Measurements from ENCODE around the gene BICC1.
"Not testable (repeated sequence)": the region's sequence is repeated elsewhere in the genome, so short reads cannot be mapped to it uniquely, and the experiment has no call there.

The BICC1 gene

DNA sequence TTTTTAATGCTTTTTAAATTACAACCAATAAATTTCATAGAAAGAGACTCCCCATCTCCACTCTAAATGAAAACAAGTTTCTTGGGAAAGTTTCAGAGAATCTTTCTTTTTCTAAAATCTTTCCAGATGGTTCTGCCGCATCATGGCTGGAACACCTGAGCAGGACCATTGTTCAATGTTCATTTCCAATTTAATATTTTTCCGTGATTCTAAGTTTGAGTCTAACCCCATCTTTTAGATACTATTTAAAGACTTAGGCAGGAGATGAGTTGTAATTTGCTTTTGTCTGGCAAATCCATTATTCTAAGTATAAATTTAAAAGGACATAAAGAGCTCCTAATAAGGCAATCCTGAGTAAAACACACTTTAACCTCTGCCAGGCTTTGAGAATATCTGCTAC lies 325.2 kb downstream of the BICC1 start:
- no peak for DNase-seq

DNA sequence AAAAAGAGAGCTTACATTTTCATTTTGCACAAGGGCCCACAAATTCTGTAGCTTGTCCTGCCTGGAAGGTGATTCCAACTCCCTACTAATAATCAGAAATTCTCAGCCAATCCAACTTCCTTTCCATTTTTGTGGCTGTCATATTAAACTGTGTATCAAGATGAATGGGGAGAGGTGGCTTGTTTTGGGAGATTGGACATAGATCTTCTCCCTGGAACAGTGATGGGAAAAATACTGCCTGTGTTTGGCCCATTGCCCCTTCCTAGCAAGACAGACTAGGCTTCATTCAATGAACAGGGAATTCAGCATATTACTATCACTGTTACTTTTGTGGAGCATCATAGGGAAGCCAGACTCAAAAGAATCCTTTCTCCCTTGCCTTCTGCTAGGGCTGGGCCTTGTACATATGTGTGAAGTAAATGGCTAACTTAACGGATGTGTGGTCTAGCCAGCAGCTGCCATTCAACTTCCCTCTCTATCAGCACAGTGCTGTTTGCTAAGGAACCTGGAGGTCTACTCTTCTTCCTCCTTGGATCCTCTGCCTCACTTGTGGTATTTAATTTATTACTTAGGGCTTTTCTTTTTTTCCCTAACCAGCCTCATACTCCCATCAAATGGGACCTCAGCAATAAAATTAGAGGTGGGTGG lies 326.0 kb downstream of the BICC1 start:
- DNase-seq, result no peak

GRCh38 chr10:58839771-58840170 lies 327.1 kb downstream of the BICC1 start:
- DNase-seq, result no peak

GRCh38 chr10:58840840-58841435 lies 328.3 kb downstream of the BICC1 start:
- no peak for DNase-seq

DNA sequence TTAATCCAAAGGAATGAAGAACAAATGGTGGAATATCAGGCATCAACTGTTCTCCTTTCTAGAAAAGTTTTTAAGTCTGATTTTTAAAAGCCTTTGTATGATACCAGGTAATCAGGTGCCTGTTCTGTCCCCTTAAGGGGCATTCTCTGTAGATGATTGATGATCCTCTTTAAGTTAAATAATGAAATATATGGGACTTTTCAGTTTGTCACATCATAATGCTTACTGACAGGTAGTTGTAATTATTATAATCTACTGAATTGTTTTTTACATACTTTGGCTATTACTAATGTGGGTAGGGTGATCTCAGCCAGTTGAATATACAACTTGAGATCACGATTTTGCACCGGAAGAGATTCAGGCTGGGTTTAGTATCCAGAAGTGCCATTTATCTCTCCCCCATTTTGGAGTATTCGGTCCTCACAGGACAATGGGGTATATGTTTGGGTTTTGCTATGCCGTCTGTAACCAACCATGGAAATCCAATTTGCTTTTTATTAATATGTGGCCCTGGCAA lies 330.2 kb downstream of the BICC1 start:
- DNase-seq, result no peak

DNA sequence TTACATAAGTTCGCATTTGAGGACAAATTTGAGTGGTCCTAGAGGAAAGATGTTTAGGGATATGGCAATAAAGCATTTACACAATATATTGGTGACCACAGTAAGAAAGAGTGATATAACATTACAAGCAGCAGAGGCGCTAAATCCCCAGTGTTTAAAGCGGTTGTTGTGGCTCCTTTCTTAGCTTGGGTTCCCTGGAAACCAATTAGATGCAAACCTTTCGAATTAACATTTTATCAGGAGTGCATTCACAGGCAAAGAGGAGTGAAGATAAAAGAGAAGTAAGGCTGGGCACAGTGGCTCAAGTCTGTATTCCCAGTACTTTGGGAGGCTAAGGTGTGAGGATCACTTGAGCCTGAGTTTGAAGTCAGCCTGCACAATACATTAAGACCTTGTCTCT lies 331.1 kb downstream of the BICC1 start:
- DNase-seq, result no peak

DNA sequence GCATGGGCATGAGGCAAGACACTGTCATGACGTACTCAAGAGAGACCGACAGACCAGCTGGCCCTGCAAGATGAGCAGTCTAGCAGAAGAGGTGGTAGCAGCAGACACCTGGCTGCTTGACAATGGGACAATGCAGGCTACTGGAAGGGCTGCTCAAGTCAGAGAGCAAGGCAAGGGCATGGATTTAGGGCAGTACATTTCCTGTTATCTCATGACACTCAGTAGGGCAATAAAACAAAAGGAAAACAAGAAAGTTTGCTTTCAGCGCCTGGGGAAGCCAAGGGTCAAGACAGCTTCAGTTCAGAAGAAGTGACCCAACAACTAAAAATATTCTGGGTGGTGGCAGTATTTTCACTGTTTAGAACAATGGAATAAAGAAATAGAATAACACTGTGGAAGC lies 332.0 kb downstream of the BICC1 start:
- no peak for DNase-seq

DNA sequence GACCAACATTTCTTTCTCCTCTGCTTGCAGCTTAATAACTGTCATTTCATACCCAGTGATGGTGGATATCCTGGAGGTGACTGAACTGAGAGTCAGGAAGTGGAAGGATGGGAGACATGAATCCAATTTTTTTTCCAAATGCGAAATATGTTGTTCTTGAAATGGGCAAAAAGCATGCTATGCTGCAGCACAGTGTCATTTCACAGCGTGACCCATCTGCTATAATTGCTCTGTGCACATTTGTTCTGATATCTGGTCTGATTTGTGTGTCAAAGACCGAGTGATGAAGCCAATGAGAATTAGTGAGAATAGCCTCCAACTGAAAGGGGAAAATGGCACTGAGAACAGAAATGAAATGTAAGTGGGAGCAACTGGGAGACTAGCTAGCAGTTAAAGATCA lies 334.2 kb downstream of the BICC1 start:
- no peak for DNase-seq

DNA sequence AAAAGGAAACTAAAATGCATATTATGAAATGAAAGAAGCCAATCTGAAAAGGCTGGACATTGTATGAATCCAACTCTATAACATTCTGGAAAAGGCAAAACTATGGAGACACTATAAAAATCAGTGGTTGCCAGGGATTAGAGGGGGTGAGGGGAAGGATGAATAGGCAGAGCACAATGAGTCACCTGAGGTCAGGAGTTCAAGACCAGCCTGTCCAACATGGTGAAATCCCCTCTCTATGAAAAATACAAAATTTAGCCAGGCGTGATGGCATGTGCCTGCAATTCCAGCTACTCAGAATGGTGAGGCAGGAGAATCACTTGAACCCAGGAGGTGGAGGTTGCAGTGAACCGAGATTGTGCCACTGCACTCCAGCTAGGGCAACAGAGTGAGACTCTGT lies 338.9 kb downstream of the BICC1 start:
- DNase-seq, result no peak

GRCh38 chr10:58853668-58854067 lies 341.0 kb downstream of the BICC1 start:
- no peak for DNase-seq

- DNase-seq, result no peak
Measured at GRCh38 chr10:58854811-58855210, 342.1 kb downstream of the BICC1 start.

GRCh38 chr10:58856508-58857240 lies 344.0 kb downstream of the BICC1 start:
- DNase-seq, result no peak

GRCh38 chr10:58857251-58857805 lies 344.7 kb downstream of the BICC1 start:
- no peak for DNase-seq

GRCh38 chr10:58858123-58858522 lies 345.5 kb downstream of the BICC1 start:
- DNase-seq, result not testable (repeated sequence)

GRCh38 chr10:58859526-58859925 lies 346.9 kb downstream of the BICC1 start:
- DNase-seq, result no peak

DNA sequence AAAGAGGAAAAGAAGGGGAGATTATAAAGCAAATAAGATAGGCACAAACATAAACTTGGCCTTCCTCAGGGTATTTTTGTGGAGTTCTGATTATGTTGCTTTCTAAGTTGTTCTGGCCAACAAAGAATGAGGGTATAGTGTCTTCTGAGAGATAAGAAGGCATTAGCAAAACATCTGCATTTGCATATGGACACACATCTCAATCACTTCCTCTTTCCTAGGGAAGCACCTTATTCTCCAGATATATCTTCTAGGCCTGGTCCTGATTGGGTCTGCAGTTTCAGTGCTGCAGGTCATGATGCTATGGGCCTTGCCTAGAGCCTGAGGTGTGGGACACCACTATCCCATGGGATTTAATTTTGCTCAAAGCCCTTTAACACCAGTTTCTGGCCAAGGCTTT lies 355.0 kb downstream of the BICC1 start:
- no peak for DNase-seq

GRCh38 chr10:58868736-58869435 lies 356.2 kb downstream of the BICC1 start:
- DNase-seq, result no peak

GRCh38 chr10:58870070-58870469 lies 357.4 kb downstream of the BICC1 start:
- no peak for DNase-seq

- DNase-seq, result no peak
Measured at GRCh38 chr10:58873161-58873560, 360.5 kb downstream of the BICC1 start.

All from NK-92 treated with Interleukin-12 subunit alpha and Interleukin-12 subunit beta, amount 100 ng/mL, for 24 hours (cell line).